MV-4-11 (cell line): ENCODE data around the gene ETFA.
A peak's percentile ranks its signal among the peaks of the same experiment; 100 is the strongest.
"Not testable (repeated sequence)": the region's sequence is repeated elsewhere in the genome, so short reads cannot be mapped to it uniquely, and the experiment has no call there.

ENCODE experiments used
- DNase-seq: peaks from one replicate; lab custom pipeline; 2025; lab: John Stamatoyannopoulos, UW

The ETFA gene

GRCh38 chr15:76274226-76274625 lies 37.0 kb downstream of the ETFA start:
- DNase-seq, result no peak

- no peak for DNase-seq
Measured at GRCh38 chr15:76270876-76271275, 40.4 kb downstream of the ETFA start.

- no peak for DNase-seq
Measured at GRCh38 chr15:76267077-76267476, 44.2 kb downstream of the ETFA start.

- not testable (repeated sequence) for DNase-seq
Measured at GRCh38 chr15:76265769-76266168, 45.5 kb downstream of the ETFA start.

GRCh38 chr15:76260246-76260938 lies 50.9 kb downstream of the ETFA start:
- no peak for DNase-seq

- DNase-seq, result no peak
Measured at GRCh38 chr15:76259392-76259791, 51.9 kb downstream of the ETFA start.

GRCh38 chr15:76258460-76258859 lies 52.8 kb downstream of the ETFA start:
- no peak for DNase-seq

GRCh38 chr15:76253691-76254473 lies 57.4 kb downstream of the ETFA start:
- no peak for DNase-seq

GRCh38 chr15:76252249-76252648 lies 59.0 kb downstream of the ETFA start:
- no peak for DNase-seq

GRCh38 chr15:76251717-76252116 lies 59.6 kb downstream of the ETFA start:
- DNase-seq, result no peak

- DNase-seq, result no peak
Measured at GRCh38 chr15:76245072-76245610, 66.1 kb downstream of the ETFA start.

GRCh38 chr15:76239786-76240185 lies 71.5 kb downstream of the ETFA start:
- DNase-seq, result no peak

GRCh38 chr15:76236350-76236749 lies 74.9 kb downstream of the ETFA start:
- DNase-seq, result no peak

GRCh38 chr15:76235186-76235826 lies 76.0 kb downstream of the ETFA start:
- peak; percentile 49 for DNase-seq

GRCh38 chr15:76234337-76234889 lies 76.9 kb downstream of the ETFA start:
- no peak for DNase-seq

- no peak for DNase-seq
Measured at GRCh38 chr15:76233921-76234320, 77.3 kb downstream of the ETFA start.

- DNase-seq, result no peak
Measured at GRCh38 chr15:76229266-76229665, 82.0 kb downstream of the ETFA start.

- DNase-seq, result no peak
Measured at GRCh38 chr15:76223521-76223920, 87.7 kb downstream of the ETFA start.

GRCh38 chr15:76222159-76222558 lies 89.1 kb downstream of the ETFA start:
- DNase-seq, result no peak

- no peak for DNase-seq
Measured at GRCh38 chr15:76221085-76221767, 90.0 kb downstream of the ETFA start.

GRCh38 chr15:76217882-76218217 lies 93.4 kb downstream of the ETFA start:
- DNase-seq, result no peak
